HepG2 (cell line): ENCODE data around the gene ERLEC1. TPM values are rescaled to one million over a fixed set of nuclear protein-coding genes. Genes with fewer than 3 reads are reported as not detected.
A peak's percentile ranks its signal among the peaks of the same experiment; 100 is the strongest.

Experiments used
- ARHGAP35 ChIP-seq: sonication (generic); formaldehyde crosslinking; IDR thresholded peaks from 2 replicates; pipeline ENCODE4 v1.9.0; 2022; ENCODE audit warnings: mild to moderate bottlenecking, inconsistent platforms, moderate library complexity, missing genetic modification reagents, borderline replicate concordance
- ATF6 ChIP-seq: sonication (generic); formaldehyde crosslinking; conservative IDR thresholded peaks from 2 replicates; pipeline ENCODE4 v1.4.0; 2020; ENCODE audit warnings: missing genetic modification reagents
- BCL6 ChIP-seq: IDR thresholded peaks from 2 replicates; pipeline ENCODE4 v1.6.1; 2016; ENCODE audit warnings: missing genetic modification reagents, missing compliant biosample characterization
- BHLHE40 ChIP-seq: IDR thresholded peaks from 2 replicates; pipeline ENCODE4 v1.6.1; 2011; ENCODE audit warnings: low read length, improper control_type of control experiment
- E2F2 ChIP-seq: sonication (generic); formaldehyde crosslinking; IDR thresholded peaks from 2 replicates; pipeline ENCODE4 v1.4.0; 2020; ENCODE audit warnings: missing genetic modification reagents, borderline replicate concordance
- GPN1 ChIP-seq: sonication (generic); formaldehyde crosslinking; IDR thresholded peaks from 2 replicates; pipeline ENCODE4 v1.5.1; 2020; ENCODE audit warnings: missing genetic modification reagents, borderline replicate concordance
- JARID2 ChIP-seq: sonication (generic); formaldehyde crosslinking; IDR thresholded peaks from 2 replicates; pipeline ENCODE4 v1.8.1; 2023; ENCODE audit warnings: missing genetic modification reagents, inconsistent platforms; ENCODE audit not compliant: insufficient replicate concordance
- KAT8 ChIP-seq: IDR thresholded peaks from 2 replicates; pipeline ENCODE4 v1.6.1; 2016; ENCODE audit warnings: missing genetic modification reagents, missing compliant biosample characterization
- MAFG ChIP-seq: sonication (generic); formaldehyde crosslinking; IDR thresholded peaks from 2 replicates; pipeline ENCODE4 v1.5.1; 2020; ENCODE audit warnings: mild to moderate bottlenecking, missing genetic modification reagents
- MBD4 ChIP-seq: IDR thresholded peaks from 2 replicates; pipeline ENCODE4 v1.6.1; 2012; ENCODE audit warnings: low read length, inconsistent platforms, borderline replicate concordance
- MLXIP ChIP-seq: sonication (generic); formaldehyde crosslinking; IDR thresholded peaks from 2 replicates; pipeline ENCODE4 v1.9.0; 2021; ENCODE audit warnings: missing genetic modification reagents, borderline replicate concordance
- NFIB ChIP-seq: sonication (generic); formaldehyde crosslinking; IDR thresholded peaks from 2 replicates; pipeline ENCODE4 v1.9.0; 2021; ENCODE audit warnings: missing genetic modification reagents, mild to moderate bottlenecking, borderline replicate concordance
- POGZ ChIP-seq: sonication (generic); formaldehyde crosslinking; IDR thresholded peaks from 2 replicates; pipeline ENCODE4 v1.4.0; 2020; ENCODE audit warnings: mild to moderate bottlenecking, missing genetic modification reagents
- RFXAP ChIP-seq: sonication (generic); formaldehyde crosslinking; IDR thresholded peaks from 2 replicates; pipeline ENCODE4 v1.4.0; 2020; ENCODE audit warnings: missing genetic modification reagents, borderline replicate concordance
- TARDBP ChIP-seq: sonication (generic); formaldehyde crosslinking; IDR thresholded peaks from 2 replicates; pipeline ENCODE4 v1.8.0; 2022; ENCODE audit warnings: mild to moderate bottlenecking, missing genetic modification reagents
- XRCC5 ChIP-seq: fragments of 200-400 bp; formaldehyde crosslinking; optimal IDR thresholded peaks from 2 replicates; pipeline ENCODE3; 2017; ENCODE audit warnings: mild to moderate bottlenecking, low read length
- ZEB1 ChIP-seq: IDR thresholded peaks from 2 replicates; pipeline ENCODE4 v1.6.1; 2012; ENCODE audit warnings: mild to moderate bottlenecking, low read depth, inconsistent platforms; ENCODE audit not compliant: insufficient replicate concordance
- ZMYM3 ChIP-seq: sonication (generic); formaldehyde crosslinking; IDR thresholded peaks from 2 replicates; pipeline ENCODE4 v1.5.1; 2020; ENCODE audit warnings: mild to moderate bottlenecking, missing genetic modification reagents
- ZNF275 ChIP-seq: sonication (generic); formaldehyde crosslinking; IDR thresholded peaks from 2 replicates; pipeline ENCODE4 v1.8.0; 2022; ENCODE audit warnings: missing genetic modification reagents, mild to moderate bottlenecking, inconsistent platforms, borderline replicate concordance
- ZNF552 ChIP-seq: sonication (generic); formaldehyde crosslinking; IDR thresholded peaks from 2 replicates; pipeline ENCODE4 v1.9.0; 2022; ENCODE audit warnings: missing genetic modification reagents, mild to moderate bottlenecking, borderline replicate concordance
- ZNF576 ChIP-seq: sonication (generic); formaldehyde crosslinking; IDR thresholded peaks from 2 replicates; pipeline ENCODE4 v1.4.0; 2020; ENCODE audit warnings: mild to moderate bottlenecking, missing genetic modification reagents
- ZSCAN12 ChIP-seq: sonication (generic); formaldehyde crosslinking; IDR thresholded peaks from 2 replicates; pipeline ENCODE4 v1.9.0; 2021; ENCODE audit warnings: mild to moderate bottlenecking, missing genetic modification reagents
- polyA plus RNA-seq, 8 experiments: library from polyadenylated mRNA; depleted of rRNA in 3 of 8; stranded (reverse) in 7 of 8; unstranded in 1 of 8; fragments of >200 nt; fragmentation: Illumina TruSeq in 4 of 8; extraction: Trizol in 4 of 8; gene quantifications; 2 replicates each; pipeline versions ENCODE4 v1.2.1 to v1.2.3, GENCODE V29; 2011 to 2016; ENCODE audit warnings: low read depth in 4 of 8, missing spikeins in 1 of 8, mixed read lengths in 1 of 8; ENCODE audit not compliant: insufficient read depth in 1 of 8
- total RNA-seq, 5 experiments: library from RNA; depleted of rRNA; stranded (reverse); fragments of >200 nt; fragmentation: Illumina TruSeq; extraction: Trizol; gene quantifications; 2 replicates each; pipeline ENCODE4 v1.2.3, GENCODE V29; 2016; ENCODE audit warnings: low read depth in 1 of 5

The ERLEC1 gene
- total and polyA plus RNA-seq, 2 of the 13 experiments (the other 11 are each of a cell fraction or from before 2014, with no cell fraction given), result 87.3 to 88.4 TPM

- no peak for TF ChIP-seq MLXIP
- 0 out of 2 replicates have a peak, but pooled peaks have one; percentile 12 for TF ChIP-seq TARDBP (CRISPR knock-in tag)
- peak; percentile 70; the same call in 1 of the 2 replicates for TF ChIP-seq KAT8 (CRISPR knock-in tag)
- no peak for TF ChIP-seq BCL6 (CRISPR knock-in tag)
- no peak for TF ChIP-seq E2F2 (CRISPR knock-in tag)
- 0 out of 2 replicates have a peak, but pooled peaks have one; percentile 54 for TF ChIP-seq ZNF275
- peak; percentile 83; the same call in 1 of the 2 replicates for TF ChIP-seq ARHGAP35 (CRISPR knock-in tag)
- no peak for TF ChIP-seq JARID2
- no peak for TF ChIP-seq NFIB (CRISPR knock-in tag)
- TF ChIP-seq ATF6 (CRISPR knock-in tag), result no peak
- no peak for TF ChIP-seq ZMYM3 (CRISPR knock-in tag)
- peak; percentile 73; the same call in 1 of the 2 replicates for TF ChIP-seq POGZ (CRISPR knock-in tag)
- peak; percentile 58 for TF ChIP-seq XRCC5
- no peak for TF ChIP-seq ZNF552 (CRISPR knock-in tag)
- no peak for TF ChIP-seq GPN1 (CRISPR knock-in tag)
- peak; percentile 75 for TF ChIP-seq ZEB1
- no peak for TF ChIP-seq MAFG (CRISPR knock-in tag)
- TF ChIP-seq MBD4, result 0 out of 2 replicates have a peak, but pooled peaks have one; percentile 7
- no peak for TF ChIP-seq ZSCAN12 (CRISPR knock-in tag)
- TF ChIP-seq BHLHE40, result no peak
- no peak; the same call in 1 of the 2 replicates for TF ChIP-seq RFXAP (CRISPR knock-in tag)
- no peak for TF ChIP-seq ZNF576 (CRISPR knock-in tag)
Measured at GRCh38 chr2:53767405-53768241, 19.2 kb upstream of the ERLEC1 start, which contains the start of gene CHAC2 (continued).
